K562 (cell line): ENCODE data around the gene KCNC4.

Experiments
- CTCF ChIP-seq, 3 experiments: IDR thresholded peaks in 2 of 3; conservative IDR thresholded peaks in 1 of 3; 2 replicates each; pipeline ENCODE4 v1.5.1; 2011 to 2012; ENCODE audit warnings: low read length in 3 of 3, mild to moderate bottlenecking in 3 of 3, control low read depth in 2 of 3, improper control_type of control experiment in 1 of 3, inconsistent platforms in 1 of 3, low read depth in 1 of 3, mixed read lengths in 1 of 3, moderate library complexity in 1 of 3; ENCODE audit not compliant: insufficient read depth in 2 of 3
- HNRNPL ChIP-seq: fragments of 200-400 bp; formaldehyde crosslinking; IDR thresholded peaks from 2 replicates; pipeline ENCODE4 v1.6.1; 2017; ENCODE audit warnings: low read depth, mild to moderate bottlenecking, low read length
- POLR2AphosphoS5 ChIP-seq: IDR thresholded peaks from 2 replicates; pipeline ENCODE4 v1.6.1; 2011; ENCODE audit warnings: mild to moderate bottlenecking, low read depth, low read length, moderate library complexity; ENCODE audit not compliant: control insufficient read depth, insufficient read depth
- TEAD4 ChIP-seq, 2 experiments: sonication (generic) in 1 of 2; formaldehyde crosslinking in 1 of 2; IDR thresholded peaks; 2 replicates each; pipeline versions ENCODE4 v1.6.1 to v1.8.0; 2012 to 2022; ENCODE audit warnings: borderline replicate concordance in 1 of 2, inconsistent platforms in 1 of 2, low read length in 1 of 2, mild to moderate bottlenecking in 1 of 2, missing genetic modification reagents in 1 of 2
- TF ChIP-seq, protein P1 (sequence below): sonication (generic); formaldehyde crosslinking; IDR thresholded peaks from 2 replicates; pipeline ENCODE4 v1.8.1; 2023; ENCODE audit warnings: mild to moderate bottlenecking, missing genetic modification reagents

DNA sequence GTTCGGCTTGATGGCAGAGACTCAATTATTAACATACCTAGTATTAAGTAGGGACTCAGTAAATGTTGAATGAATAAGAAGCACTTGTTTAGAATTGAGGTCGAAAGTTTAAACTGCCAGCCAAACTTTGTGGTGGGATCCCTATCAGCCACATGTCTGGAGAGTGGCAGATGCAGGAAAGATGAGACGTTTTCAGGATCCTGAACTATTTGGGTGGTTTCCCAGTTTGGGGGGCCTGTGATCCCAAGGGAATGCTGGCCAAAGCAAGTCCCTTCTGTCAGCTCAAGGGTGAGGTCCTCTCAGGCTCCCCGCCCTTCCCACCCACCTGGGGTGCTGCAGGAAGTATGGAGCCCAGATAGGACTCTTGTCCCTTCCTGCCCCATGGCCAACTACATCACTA, 38.6 kb downstream of the KCNC4 start:
- TF ChIP-seq POLR2AphosphoS5 (no peak), CTCF (IDR thresholded peaks at IDR 0.05 in 2 of 3, conservative IDR thresholded peaks at IDR 0.05 in 1 of 3; ENCODE audit: insufficient read depth in 2 of 3, low read depth in 1 of 3, low read length in 3 of 3) (no peak), TEAD4 (IDR thresholded peaks at IDR 0.05; ENCODE audit: low read length) (no peak), TEAD4 (CRISPR knock-in tag; IDR thresholded peaks at IDR 0.05; ENCODE audit: borderline replicate concordance) (no peak), HNRNPL (no peak)
- TF ChIP-seq, protein P1, sequence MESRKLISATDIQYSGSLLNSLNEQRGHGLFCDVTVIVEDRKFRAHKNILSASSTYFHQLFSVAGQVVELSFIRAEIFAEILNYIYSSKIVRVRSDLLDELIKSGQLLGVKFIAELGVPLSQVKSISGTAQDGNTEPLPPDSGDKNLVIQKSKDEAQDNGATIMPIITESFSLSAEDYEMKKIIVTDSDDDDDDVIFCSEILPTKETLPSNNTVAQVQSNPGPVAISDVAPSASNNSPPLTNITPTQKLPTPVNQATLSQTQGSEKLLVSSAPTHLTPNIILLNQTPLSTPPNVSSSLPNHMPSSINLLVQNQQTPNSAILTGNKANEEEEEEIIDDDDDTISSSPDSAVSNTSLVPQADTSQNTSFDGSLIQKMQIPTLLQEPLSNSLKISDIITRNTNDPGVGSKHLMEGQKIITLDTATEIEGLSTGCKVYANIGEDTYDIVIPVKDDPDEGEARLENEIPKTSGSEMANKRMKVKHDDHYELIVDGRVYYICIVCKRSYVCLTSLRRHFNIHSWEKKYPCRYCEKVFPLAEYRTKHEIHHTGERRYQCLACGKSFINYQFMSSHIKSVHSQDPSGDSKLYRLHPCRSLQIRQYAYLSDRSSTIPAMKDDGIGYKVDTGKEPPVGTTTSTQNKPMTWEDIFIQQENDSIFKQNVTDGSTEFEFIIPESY (CRISPR knock-in tag), result no peak
